SK-N-SH (cell line): ENCODE results near the gene TRAFD1.

Experiments
- CTCF ChIP-seq: fragments of 200-600 bp; sonication (generic); IDR thresholded peaks from 2 replicates; pipeline ENCODE4 v1.6.1; 2017; ENCODE audit warnings: antibody characterized with exemption, mild to moderate bottlenecking, moderate library complexity
- ELF1 ChIP-seq: IDR thresholded peaks from 2 replicates; pipeline ENCODE4 v1.4.0; 2012
- EP300 ChIP-seq, 2 experiments: IDR thresholded peaks; 2 replicates each; pipeline versions ENCODE4 v1.4.0 to v1.6.1; 2012; ENCODE audit warnings: borderline replicate concordance in 1 of 2, low read depth in 1 of 2, low read length in 1 of 2
- NFIC ChIP-seq: IDR thresholded peaks from 2 replicates; pipeline ENCODE4 v1.4.0; 2012; ENCODE audit warnings: borderline replicate concordance
- RFX5 ChIP-seq: IDR thresholded peaks from 2 replicates; pipeline ENCODE4 v1.6.1; 2012; ENCODE audit warnings: mild to moderate bottlenecking, improper control_type of control experiment, low read length
- TF ChIP-seq, protein P1 (sequence below): fragments of 150-350 bp; IDR thresholded peaks from 2 replicates; pipeline ENCODE4 v1.6.1; 2017; ENCODE audit warnings: antibody characterized with exemption, low read length, low read depth, borderline replicate concordance

GRCh38 chr12:112192475-112192874 is 67.1 kb downstream of the TRAFD1 start:
- TF ChIP-seq NFIC (no peak), CTCF (no peak), RFX5 (no peak), ELF1 (no peak), EP300 (IDR thresholded peaks at IDR 0.05; ENCODE audit: borderline replicate concordance in 1 of 2, low read depth in 1 of 2, low read length in 1 of 2) (no peak)
- TF ChIP-seq, protein P1, sequence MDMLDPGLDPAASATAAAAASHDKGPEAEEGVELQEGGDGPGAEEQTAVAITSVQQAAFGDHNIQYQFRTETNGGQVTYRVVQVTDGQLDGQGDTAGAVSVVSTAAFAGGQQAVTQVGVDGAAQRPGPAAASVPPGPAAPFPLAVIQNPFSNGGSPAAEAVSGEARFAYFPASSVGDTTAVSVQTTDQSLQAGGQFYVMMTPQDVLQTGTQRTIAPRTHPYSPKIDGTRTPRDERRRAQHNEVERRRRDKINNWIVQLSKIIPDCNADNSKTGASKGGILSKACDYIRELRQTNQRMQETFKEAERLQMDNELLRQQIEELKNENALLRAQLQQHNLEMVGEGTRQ, result no peak
